K562 (cell line): ENCODE data around the gene CHPF.

Source experiments
- MYC ChIP-seq, 2 experiments: fragments of 250-450 bp in 1 of 2; sonication (Bioruptor Pico) in 1 of 2; IDR thresholded peaks; 2 replicates each; pipeline versions ENCODE4 v1.5.1 to v1.6.1; 2012 to 2021; ENCODE audit warnings: low read depth in 2 of 2, borderline replicate concordance in 1 of 2, improper control_type of control experiment in 1 of 2, low read length in 1 of 2, mild to moderate bottlenecking in 1 of 2, moderate library complexity in 1 of 2
- POLR2AphosphoS5 ChIP-seq: IDR thresholded peaks from 2 replicates; pipeline ENCODE4 v1.6.1; 2011; ENCODE audit warnings: mild to moderate bottlenecking, low read depth, low read length, moderate library complexity; ENCODE audit not compliant: control insufficient read depth, insufficient read depth
- PTBP1 ChIP-seq: fragments of 200-400 bp; formaldehyde crosslinking; IDR thresholded peaks from 2 replicates; pipeline ENCODE4 v1.6.1; 2017; ENCODE audit warnings: low read depth, low read length
- RFX5 ChIP-seq: IDR thresholded peaks from 2 replicates; pipeline ENCODE4 v1.6.1; 2011; ENCODE audit warnings: low read depth, mild to moderate bottlenecking, improper control_type of control experiment, low read length
- SETDB1 ChIP-seq: IDR thresholded peaks from one replicate; pipeline ENCODE4 v1.6.1; 2012; ENCODE audit warnings: low read length, control low read depth, inconsistent platforms
- SIN3A ChIP-seq, 2 experiments: fragments of 150-350 bp in 1 of 2; IDR thresholded peaks; 2 replicates each; pipeline ENCODE4 v1.6.1; 2011 to 2016; ENCODE audit warnings: borderline replicate concordance in 2 of 2, low read depth in 2 of 2, low read length in 2 of 2, mild to moderate bottlenecking in 2 of 2, moderate library complexity in 2 of 2; ENCODE audit not compliant: control insufficient read depth in 1 of 2
- TAF1 ChIP-seq: IDR thresholded peaks from 2 replicates; pipeline ENCODE4 v1.6.1; 2011; ENCODE audit warnings: mild to moderate bottlenecking, low read length, moderate library complexity; ENCODE audit not compliant: insufficient read depth, control insufficient read depth, severe bottlenecking; ENCODE audit errors: extremely low read depth
- TCF7L2 ChIP-seq: fragments of 150-350 bp; IDR thresholded peaks from 2 replicates; pipeline ENCODE4 v1.6.1; 2016; ENCODE audit warnings: low read depth, mild to moderate bottlenecking, low read length, moderate library complexity
- ZNF274 ChIP-seq: IDR thresholded peaks from 2 replicates; pipeline ENCODE4 v1.6.1; 2011; ENCODE audit warnings: low read depth, mild to moderate bottlenecking, low read length, moderate library complexity, borderline replicate concordance
- ZNF707 ChIP-seq: fragments of 250-450 bp; sonication (Bioruptor Pico); conservative IDR thresholded peaks from 2 replicates; pipeline ENCODE4 v1.8.0; 2022; ENCODE audit warnings: inconsistent platforms, mild to moderate bottlenecking, moderate library complexity
- TF ChIP-seq, protein P1 (sequence below): sonication (generic); formaldehyde crosslinking; IDR thresholded peaks from 2 replicates; pipeline ENCODE4 v1.8.0; 2022; ENCODE audit warnings: missing genetic modification reagents, mild to moderate bottlenecking, borderline replicate concordance
- TF ChIP-seq, protein P2 (sequence below): fragments of 250-450 bp; sonication (Bioruptor Pico); IDR thresholded peaks from 2 replicates; pipeline ENCODE4 v1.8.0; 2021; ENCODE audit warnings: mild to moderate bottlenecking, moderate library complexity
- TF ChIP-seq, protein P3 (sequence below): fragments of 200-800 bp; sonication (Bioruptor generic); IDR thresholded peaks from 2 replicates; pipeline ENCODE4 v1.6.1; 2017; ENCODE audit warnings: missing genetic modification characterization, missing compliant biosample characterization
- TF ChIP-seq, protein P4 (sequence below), 3 experiments: IDR thresholded peaks in 2 of 3; conservative IDR thresholded peaks in 1 of 3; 2 replicates each; pipeline ENCODE4 v1.5.1; 2011 to 2012; ENCODE audit warnings: low read length in 3 of 3, mild to moderate bottlenecking in 3 of 3, control low read depth in 2 of 3, improper control_type of control experiment in 1 of 3, inconsistent platforms in 1 of 3, low read depth in 1 of 3, mixed read lengths in 1 of 3, moderate library complexity in 1 of 3; ENCODE audit not compliant: insufficient read depth in 2 of 3

DNA sequence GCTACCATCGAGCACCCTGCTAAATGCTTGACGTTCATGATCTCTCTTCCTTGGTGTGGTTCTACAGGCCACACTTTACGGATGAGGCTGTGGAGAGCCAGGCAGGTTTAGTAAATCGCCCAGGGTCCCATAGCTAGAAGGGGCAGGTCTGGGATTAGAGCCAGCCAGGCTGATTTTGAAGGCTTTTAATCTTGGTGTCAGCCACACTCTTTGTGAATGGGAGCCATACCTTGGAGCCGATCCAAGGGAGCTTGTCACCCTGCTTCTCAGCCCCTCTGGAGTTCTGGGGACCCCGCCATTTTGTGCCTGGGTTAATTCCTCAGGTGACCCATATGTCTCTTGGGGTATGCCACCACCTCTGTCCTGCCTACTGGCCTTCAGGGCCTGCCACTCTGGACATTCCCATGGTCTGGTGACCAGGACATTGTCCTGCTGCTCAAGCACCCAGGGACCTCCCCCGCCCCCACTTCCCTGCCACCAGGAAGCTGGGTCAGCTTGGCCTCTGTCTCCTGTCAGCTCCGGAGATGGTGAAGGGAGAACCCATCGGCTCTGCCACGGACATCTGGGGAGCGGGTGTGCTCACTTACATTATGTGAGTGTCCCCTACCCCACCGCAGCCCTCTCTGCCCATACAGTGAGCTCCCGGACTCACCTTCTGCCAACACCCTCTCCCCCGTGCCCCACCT is 52.2 kb downstream of the CHPF start:
- TF ChIP-seq RFX5 (no peak), TCF7L2 (no peak), ZNF707 (no peak), MYC (IDR thresholded peaks at IDR 0.05; ENCODE audit: low read depth, low read length) (no peak), MYC (CRISPR knock-in tag; IDR thresholded peaks at IDR 0.05; ENCODE audit: borderline replicate concordance, low read depth) (no peak), SIN3A (IDR thresholded peaks at IDR 0.05; ENCODE audit: borderline replicate concordance in 2 of 2, control insufficient read depth in 1 of 2, low read depth in 2 of 2, low read length in 2 of 2) (no peak), SETDB1 (no peak), TAF1 (no peak), PTBP1 (no peak), POLR2AphosphoS5 (no peak), ZNF274 (no peak)
- TF ChIP-seq, protein P1, sequence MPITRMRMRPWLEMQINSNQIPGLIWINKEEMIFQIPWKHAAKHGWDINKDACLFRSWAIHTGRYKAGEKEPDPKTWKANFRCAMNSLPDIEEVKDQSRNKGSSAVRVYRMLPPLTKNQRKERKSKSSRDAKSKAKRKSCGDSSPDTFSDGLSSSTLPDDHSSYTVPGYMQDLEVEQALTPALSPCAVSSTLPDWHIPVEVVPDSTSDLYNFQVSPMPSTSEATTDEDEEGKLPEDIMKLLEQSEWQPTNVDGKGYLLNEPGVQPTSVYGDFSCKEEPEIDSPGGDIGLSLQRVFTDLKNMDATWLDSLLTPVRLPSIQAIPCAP: no peak
- TF ChIP-seq, protein P2, sequence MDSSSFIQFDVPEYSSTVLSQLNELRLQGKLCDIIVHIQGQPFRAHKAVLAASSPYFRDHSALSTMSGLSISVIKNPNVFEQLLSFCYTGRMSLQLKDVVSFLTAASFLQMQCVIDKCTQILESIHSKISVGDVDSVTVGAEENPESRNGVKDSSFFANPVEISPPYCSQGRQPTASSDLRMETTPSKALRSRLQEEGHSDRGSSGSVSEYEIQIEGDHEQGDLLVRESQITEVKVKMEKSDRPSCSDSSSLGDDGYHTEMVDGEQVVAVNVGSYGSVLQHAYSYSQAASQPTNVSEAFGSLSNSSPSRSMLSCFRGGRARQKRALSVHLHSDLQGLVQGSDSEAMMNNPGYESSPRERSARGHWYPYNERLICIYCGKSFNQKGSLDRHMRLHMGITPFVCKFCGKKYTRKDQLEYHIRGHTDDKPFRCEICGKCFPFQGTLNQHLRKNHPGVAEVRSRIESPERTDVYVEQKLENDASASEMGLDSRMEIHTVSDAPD: no peak
- TF ChIP-seq, protein P3, sequence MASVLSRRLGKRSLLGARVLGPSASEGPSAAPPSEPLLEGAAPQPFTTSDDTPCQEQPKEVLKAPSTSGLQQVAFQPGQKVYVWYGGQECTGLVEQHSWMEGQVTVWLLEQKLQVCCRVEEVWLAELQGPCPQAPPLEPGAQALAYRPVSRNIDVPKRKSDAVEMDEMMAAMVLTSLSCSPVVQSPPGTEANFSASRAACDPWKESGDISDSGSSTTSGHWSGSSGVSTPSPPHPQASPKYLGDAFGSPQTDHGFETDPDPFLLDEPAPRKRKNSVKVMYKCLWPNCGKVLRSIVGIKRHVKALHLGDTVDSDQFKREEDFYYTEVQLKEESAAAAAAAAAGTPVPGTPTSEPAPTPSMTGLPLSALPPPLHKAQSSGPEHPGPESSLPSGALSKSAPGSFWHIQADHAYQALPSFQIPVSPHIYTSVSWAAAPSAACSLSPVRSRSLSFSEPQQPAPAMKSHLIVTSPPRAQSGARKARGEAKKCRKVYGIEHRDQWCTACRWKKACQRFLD (CRISPR knock-in tag): no peak
- TF ChIP-seq, protein P4, sequence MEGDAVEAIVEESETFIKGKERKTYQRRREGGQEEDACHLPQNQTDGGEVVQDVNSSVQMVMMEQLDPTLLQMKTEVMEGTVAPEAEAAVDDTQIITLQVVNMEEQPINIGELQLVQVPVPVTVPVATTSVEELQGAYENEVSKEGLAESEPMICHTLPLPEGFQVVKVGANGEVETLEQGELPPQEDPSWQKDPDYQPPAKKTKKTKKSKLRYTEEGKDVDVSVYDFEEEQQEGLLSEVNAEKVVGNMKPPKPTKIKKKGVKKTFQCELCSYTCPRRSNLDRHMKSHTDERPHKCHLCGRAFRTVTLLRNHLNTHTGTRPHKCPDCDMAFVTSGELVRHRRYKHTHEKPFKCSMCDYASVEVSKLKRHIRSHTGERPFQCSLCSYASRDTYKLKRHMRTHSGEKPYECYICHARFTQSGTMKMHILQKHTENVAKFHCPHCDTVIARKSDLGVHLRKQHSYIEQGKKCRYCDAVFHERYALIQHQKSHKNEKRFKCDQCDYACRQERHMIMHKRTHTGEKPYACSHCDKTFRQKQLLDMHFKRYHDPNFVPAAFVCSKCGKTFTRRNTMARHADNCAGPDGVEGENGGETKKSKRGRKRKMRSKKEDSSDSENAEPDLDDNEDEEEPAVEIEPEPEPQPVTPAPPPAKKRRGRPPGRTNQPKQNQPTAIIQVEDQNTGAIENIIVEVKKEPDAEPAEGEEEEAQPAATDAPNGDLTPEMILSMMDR (IDR thresholded peaks at IDR 0.05 in 2 of 3, conservative IDR thresholded peaks at IDR 0.05 in 1 of 3; ENCODE audit: insufficient read depth in 2 of 3, low read depth in 1 of 3, low read length in 3 of 3): no peak
